HG03520 (cell line): ENCODE measurements around the gene GPC3.
"Not testable (repeated sequence)": the region's sequence is repeated elsewhere in the genome, so short reads cannot be mapped to it uniquely, and the experiment has no call there.

ENCODE experiments used
- ATAC-seq: cut with Tn5 transposase; IDR thresholded peaks from one replicate; pipeline ENCODE4 v1.9.1; 2021; ENCODE audit warnings: mild to moderate bottlenecking, moderate library complexity; ENCODE audit not compliant: unreplicated experiment

GPC3 gene

GRCh38 chrX:133537142-133537541 lies 448.3 kb downstream of the GPC3 start:
- ATAC-seq = no peak

- no peak for ATAC-seq
These were observed 450.3 kb downstream of the GPC3 start for GRCh38 chrX:133535066-133535465.

- no peak for ATAC-seq
These were observed 451.2 kb downstream of the GPC3 start for GRCh38 chrX:133534172-133534571.

- ATAC-seq = no peak
These were observed 452.1 kb downstream of the GPC3 start for GRCh38 chrX:133533249-133533648.

GRCh38 chrX:133530960-133531359 lies 454.4 kb downstream of the GPC3 start:
- ATAC-seq = no peak

GRCh38 chrX:133529578-133529977 lies 455.8 kb downstream of the GPC3 start:
- no peak for ATAC-seq

- no peak for ATAC-seq
These were observed 457.6 kb downstream of the GPC3 start for GRCh38 chrX:133527825-133528224.

- no peak for ATAC-seq
These were observed 458.0 kb downstream of the GPC3 start for GRCh38 chrX:133527415-133527814.

GRCh38 chrX:133526773-133527172 lies 458.6 kb downstream of the GPC3 start:
- not testable (repeated sequence) for ATAC-seq

GRCh38 chrX:133523526-133523925 lies 461.9 kb downstream of the GPC3 start:
- ATAC-seq = no peak

- no peak for ATAC-seq
These were observed 462.3 kb downstream of the GPC3 start for GRCh38 chrX:133523081-133523487.

GRCh38 chrX:133516686-133517085 lies 468.7 kb downstream of the GPC3 start:
- ATAC-seq = no peak

- ATAC-seq = no peak
These were observed 470.9 kb downstream of the GPC3 start for GRCh38 chrX:133514486-133514885.

- no peak for ATAC-seq
These were observed 472.3 kb downstream of the GPC3 start for GRCh38 chrX:133513123-133513522.

GRCh38 chrX:133511041-133511440 lies 474.4 kb downstream of the GPC3 start:
- no peak for ATAC-seq

GRCh38 chrX:133497356-133497755 lies 488.0 kb downstream of the GPC3 start:
- ATAC-seq = no peak

- ATAC-seq = no peak
These were observed 489.7 kb downstream of the GPC3 start for GRCh38 chrX:133495464-133496391.

GRCh38 chrX:133493366-133493765 lies 492.0 kb downstream of the GPC3 start:
- ATAC-seq = no peak

- ATAC-seq = no peak
These were observed 494.4 kb downstream of the GPC3 start for GRCh38 chrX:133490955-133491354.
